ENCODE data around the gene CREG1. TPM values are rescaled to one million over a fixed set of nuclear protein-coding genes. Genes with fewer than 3 reads are reported as not detected.

The CREG1 gene
- total RNA-seq, 4 donors from 2014 or later: 110 to 247 (median 187) TPM

DNA sequence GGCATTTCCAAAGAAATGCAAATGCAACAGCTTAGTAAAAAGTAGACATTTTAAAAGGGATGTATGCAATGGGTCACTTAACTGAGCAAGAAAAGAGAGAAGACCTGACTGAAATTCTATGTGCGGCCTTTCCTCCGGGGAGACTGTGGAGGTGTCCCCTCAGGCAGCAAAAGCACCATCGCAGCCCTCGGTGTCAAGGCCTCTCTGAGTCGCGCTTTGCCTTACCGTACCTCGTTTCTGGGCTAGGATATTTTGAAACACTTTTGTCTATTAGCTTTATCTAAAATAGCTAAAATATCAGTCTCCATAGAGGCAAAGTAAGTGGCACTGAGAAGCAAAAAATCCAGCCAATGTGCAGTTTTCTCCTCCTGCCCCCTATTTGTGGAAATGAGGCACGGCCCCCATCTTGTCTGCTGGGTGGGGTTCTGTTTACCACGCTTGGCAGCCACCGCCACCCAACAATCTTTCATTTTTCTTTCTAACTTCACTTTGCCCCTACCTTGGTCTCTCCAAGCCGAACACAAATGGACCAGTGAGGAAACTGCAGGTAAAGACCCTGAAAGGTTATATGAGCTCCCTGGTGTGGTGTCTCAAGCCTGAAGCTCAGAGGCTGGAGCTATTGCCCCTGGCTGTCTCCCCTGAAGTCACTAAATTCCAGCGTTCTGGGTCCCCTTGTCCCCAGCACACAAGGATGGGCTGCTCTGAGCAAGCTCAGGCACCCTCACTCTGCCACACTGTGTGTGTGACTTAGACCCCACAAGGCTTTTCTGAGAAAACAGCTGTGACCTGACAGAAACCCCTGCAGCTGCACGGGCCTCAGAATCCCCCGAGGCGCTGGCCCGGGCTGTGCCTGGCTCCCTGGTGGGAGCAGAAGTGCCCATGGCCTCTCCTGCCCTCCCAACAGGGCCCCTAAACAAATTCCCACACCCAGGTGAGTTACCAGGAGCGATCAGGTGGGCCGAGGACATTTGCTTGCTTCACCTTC lies 36.9 kb downstream of the CREG1 start:
- WGBS, 2 donors (ENCODE audit: low coverage in 1 of 2): 89% methylated on average over 10 to 11 of the region's 19 CpGs
- TF ChIP-seq EP300 (IDR thresholded peaks at IDR 0.05) (no peak), POLR2A (IDR thresholded peaks at IDR 0.05) (no peak), POLR2AphosphoS5 (IDR thresholded peaks at IDR 0.05) (no peak)
- TF ChIP-seq, protein P1, sequence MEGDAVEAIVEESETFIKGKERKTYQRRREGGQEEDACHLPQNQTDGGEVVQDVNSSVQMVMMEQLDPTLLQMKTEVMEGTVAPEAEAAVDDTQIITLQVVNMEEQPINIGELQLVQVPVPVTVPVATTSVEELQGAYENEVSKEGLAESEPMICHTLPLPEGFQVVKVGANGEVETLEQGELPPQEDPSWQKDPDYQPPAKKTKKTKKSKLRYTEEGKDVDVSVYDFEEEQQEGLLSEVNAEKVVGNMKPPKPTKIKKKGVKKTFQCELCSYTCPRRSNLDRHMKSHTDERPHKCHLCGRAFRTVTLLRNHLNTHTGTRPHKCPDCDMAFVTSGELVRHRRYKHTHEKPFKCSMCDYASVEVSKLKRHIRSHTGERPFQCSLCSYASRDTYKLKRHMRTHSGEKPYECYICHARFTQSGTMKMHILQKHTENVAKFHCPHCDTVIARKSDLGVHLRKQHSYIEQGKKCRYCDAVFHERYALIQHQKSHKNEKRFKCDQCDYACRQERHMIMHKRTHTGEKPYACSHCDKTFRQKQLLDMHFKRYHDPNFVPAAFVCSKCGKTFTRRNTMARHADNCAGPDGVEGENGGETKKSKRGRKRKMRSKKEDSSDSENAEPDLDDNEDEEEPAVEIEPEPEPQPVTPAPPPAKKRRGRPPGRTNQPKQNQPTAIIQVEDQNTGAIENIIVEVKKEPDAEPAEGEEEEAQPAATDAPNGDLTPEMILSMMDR (IDR thresholded peaks at IDR 0.05): no peak
- no peak for ATAC-seq
- no peak overlapping the region for H3K27ac ChIP-seq
- H3K4me3 ChIP-seq: no peak overlapping the region
- H3K9me3 ChIP-seq: no peaks in the 10 kb centered on the region
- peaks cover 25% of the 10 kb centered on the region for H3K27me3 ChIP-seq
- no peaks in the 10 kb centered on the region for H3K36me3 ChIP-seq
- no peaks in the 10 kb centered on the region for H3K4me1 ChIP-seq

DNA sequence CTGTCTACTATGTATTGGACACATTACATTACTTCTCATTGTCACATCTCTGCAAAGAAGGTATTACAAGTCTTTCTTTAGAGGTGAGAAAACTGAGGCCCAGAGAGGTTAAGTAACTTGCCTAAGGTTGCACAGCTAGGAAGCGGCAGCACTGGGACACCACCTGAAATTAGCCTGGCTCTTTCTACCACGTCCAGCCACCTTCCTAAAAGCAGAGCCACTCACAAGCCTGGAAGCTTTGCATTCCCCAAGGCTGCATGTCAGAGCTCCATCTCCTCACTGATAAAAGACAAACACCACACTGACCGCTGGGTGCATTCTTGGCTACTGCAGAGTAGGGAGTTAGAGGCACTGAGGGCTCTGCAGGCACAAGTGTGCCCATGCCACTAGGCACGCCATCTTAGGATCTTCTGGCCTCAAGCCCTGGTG lies 37.7 kb downstream of the CREG1 start:
- Histone ChIP-seq H3K4me1 (no peaks in the 10 kb centered on the region), H3K4me3 (no peak overlapping the region), H3K27ac (no peak overlapping the region), H3K36me3 (no peaks in the 10 kb centered on the region), H3K27me3 (peaks cover 25% of the 10 kb centered on the region), H3K9me3 (no peaks in the 10 kb centered on the region)
- ATAC-seq: no peak
- WGBS, 2 donors (ENCODE audit: low coverage in 1 of 2): 83 to 100% methylated on average over 2 of the region's 4 CpGs
- TF ChIP-seq EP300 (IDR thresholded peaks at IDR 0.05) (no peak), POLR2AphosphoS5 (IDR thresholded peaks at IDR 0.05) (no peak), POLR2A (IDR thresholded peaks at IDR 0.05) (no peak)
- TF ChIP-seq, protein P1 (IDR thresholded peaks at IDR 0.05): no peak

DNA sequence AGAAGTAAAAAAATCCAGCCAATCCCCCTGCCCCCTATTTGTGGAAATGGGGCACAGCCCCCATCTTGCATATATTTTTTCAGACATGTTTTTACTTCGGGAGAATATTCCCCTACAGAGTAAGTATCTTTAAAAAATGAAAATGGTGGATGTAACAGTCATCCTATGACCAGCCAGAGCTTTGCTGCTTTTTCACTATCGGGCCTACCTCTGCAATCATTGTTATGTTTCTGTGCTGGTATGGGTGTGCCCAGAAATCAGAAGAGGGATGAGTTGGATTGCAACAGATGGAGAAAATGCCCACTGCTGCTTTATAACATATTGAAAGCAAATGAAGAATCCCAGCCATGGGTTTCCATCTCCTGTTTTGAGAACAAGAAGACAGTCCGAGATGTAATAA lies 38.1 kb downstream of the CREG1 start:
- ATAC-seq: no peak
- no peaks in the 10 kb centered on the region for H3K9me3 ChIP-seq
- no peak overlapping the region for H3K27ac ChIP-seq
- no peaks in the 10 kb centered on the region for H3K36me3 ChIP-seq
- no peak overlapping the region for H3K4me3 ChIP-seq
- 84 to 100% methylated on average over 1 to 3 of the region's 3 CpGs for WGBS, 2 donors (ENCODE audit: low coverage in 1 of 2)
- TF ChIP-seq, protein P1 (IDR thresholded peaks at IDR 0.05): no peak
- TF ChIP-seq EP300 (IDR thresholded peaks at IDR 0.05): no peak
- no peak for TF ChIP-seq POLR2A (IDR thresholded peaks at IDR 0.05)
- TF ChIP-seq POLR2AphosphoS5 (IDR thresholded peaks at IDR 0.05): no peak
- peaks cover 25% of the 10 kb centered on the region for H3K27me3 ChIP-seq
- no peaks in the 10 kb centered on the region for H3K4me1 ChIP-seq

DNA sequence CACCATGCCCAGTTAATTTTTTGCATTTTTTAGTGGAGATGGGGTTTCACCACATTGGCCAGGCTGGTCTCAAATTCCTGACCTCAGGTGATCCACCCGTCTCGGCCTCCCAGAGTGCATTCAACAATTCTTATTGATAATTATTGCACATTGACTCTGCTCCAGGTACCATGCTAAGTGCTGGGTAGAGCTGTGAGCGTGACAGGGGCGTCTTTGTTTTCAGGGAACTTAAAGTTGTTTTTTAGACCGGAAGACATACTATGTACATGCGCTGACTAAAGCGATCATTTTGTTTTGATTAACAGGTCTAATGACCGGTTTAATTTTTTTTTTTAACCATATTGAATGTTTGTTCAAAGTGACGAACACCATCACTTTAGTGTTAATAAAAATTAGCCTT lies 39.3 kb downstream of the CREG1 start:
- Histone ChIP-seq H3K27ac (no peak overlapping the region), H3K27me3 (peaks cover 25% of the 10 kb centered on the region), H3K4me3 (no peak overlapping the region), H3K9me3 (no peaks in the 10 kb centered on the region), H3K4me1 (no peaks in the 10 kb centered on the region), H3K36me3 (no peaks in the 10 kb centered on the region)
- no peak for ATAC-seq
- 86 to 87% methylated on average over 6 to 8 of the region's 9 CpGs for WGBS, 2 donors (ENCODE audit: low coverage in 1 of 2)
- no peak for TF ChIP-seq POLR2AphosphoS5 (IDR thresholded peaks at IDR 0.05)
- TF ChIP-seq POLR2A (IDR thresholded peaks at IDR 0.05): no peak
- no peak for TF ChIP-seq EP300 (IDR thresholded peaks at IDR 0.05)
- TF ChIP-seq, protein P1 (IDR thresholded peaks at IDR 0.05): no peak

Measured in gastroesophageal sphincter (tissue), 4 donors.